ENCODE data around the gene CFAP74. TPM values are rescaled to one million over a fixed set of nuclear protein-coding genes. Genes with fewer than 3 reads are reported as not detected.
A peak's percentile ranks its signal among the peaks of the same experiment; 100 is the strongest.

Gene CFAP74
- total RNA-seq, 2 experiments from 2014 or later = not detected

DNA sequence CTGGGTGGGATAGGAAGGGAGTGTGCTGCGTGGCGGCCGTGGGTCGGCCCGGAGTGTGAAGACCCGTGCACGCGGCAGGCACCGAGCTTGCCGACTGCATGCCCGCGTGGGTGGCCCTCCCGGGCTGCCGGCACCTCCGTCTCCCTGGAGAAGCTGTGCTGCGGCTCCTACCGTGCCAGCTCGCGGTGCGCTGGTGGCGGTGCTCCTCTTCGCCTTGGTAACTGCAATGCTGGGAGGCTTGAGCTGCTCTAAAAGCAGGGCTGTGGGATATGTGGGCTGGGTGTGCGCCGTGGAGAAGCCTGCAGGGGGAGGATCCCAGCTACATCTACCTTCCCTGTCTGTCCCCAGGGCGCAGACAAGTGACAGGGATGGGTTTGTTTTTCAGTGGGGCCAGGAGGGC lies 18.0 kb upstream of the CFAP74 start:
- Mint-ChIP-seq H3K27me3 (peaks cover 66% of the 10 kb centered on the region), H3K4me3 (no peak overlapping the region), H3K4me1 (ENCODE audit: low read depth) (peaks cover 8% of the 10 kb centered on the region), H3K36me3 (ENCODE audit: low read depth) (no peaks in the 10 kb centered on the region), H3K9me3 (no peaks in the 10 kb centered on the region), H3K27ac (no peak overlapping the region)
- H3K9me3 ChIP-seq (ENCODE audit: control insufficient read depth in 1 of 2, insufficient read depth in 1 of 2, low read length in 2 of 2) = peaks cover 0 to 27% of the 10 kb centered on the region in 2 experiments
- TF ChIP-seq, protein P1, sequence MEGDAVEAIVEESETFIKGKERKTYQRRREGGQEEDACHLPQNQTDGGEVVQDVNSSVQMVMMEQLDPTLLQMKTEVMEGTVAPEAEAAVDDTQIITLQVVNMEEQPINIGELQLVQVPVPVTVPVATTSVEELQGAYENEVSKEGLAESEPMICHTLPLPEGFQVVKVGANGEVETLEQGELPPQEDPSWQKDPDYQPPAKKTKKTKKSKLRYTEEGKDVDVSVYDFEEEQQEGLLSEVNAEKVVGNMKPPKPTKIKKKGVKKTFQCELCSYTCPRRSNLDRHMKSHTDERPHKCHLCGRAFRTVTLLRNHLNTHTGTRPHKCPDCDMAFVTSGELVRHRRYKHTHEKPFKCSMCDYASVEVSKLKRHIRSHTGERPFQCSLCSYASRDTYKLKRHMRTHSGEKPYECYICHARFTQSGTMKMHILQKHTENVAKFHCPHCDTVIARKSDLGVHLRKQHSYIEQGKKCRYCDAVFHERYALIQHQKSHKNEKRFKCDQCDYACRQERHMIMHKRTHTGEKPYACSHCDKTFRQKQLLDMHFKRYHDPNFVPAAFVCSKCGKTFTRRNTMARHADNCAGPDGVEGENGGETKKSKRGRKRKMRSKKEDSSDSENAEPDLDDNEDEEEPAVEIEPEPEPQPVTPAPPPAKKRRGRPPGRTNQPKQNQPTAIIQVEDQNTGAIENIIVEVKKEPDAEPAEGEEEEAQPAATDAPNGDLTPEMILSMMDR (IDR thresholded peaks at IDR 0.05) = no peak
- H3K4me1 ChIP-seq (ENCODE audit: insufficient read depth, low read length) = peaks cover 32% of the 10 kb centered on the region
- peaks cover 60 to 61% of the 10 kb centered on the region in 2 experiments for H3K27me3 ChIP-seq (ENCODE audit: control insufficient read depth in 1 of 2, insufficient read depth in 2 of 2, low read length in 2 of 2)
- H3K27ac ChIP-seq (ENCODE audit: low read depth in 1 of 2, low read length in 2 of 2) = no peak overlapping the region
- ATAC-seq (ENCODE audit: poor library complexity) = no peak
- H3K4me3 ChIP-seq (ENCODE audit: low read length) = no peak overlapping the region
- ChIA-PET POLR2A (no interaction called here), CTCF (interaction anchor here (0.7 kb wide), 1 partner anchor 17 kb away, joined by 3 read pairs; no protein-coding TSS in a partner anchor)
- no peaks in the 10 kb centered on the region for H3K36me3 ChIP-seq (ENCODE audit: insufficient read depth, low read length)
- no peak for DNase-seq
- intact Hi-C loops (cut with DNase I, micrococcal nuclease) = no loop called here

DNA sequence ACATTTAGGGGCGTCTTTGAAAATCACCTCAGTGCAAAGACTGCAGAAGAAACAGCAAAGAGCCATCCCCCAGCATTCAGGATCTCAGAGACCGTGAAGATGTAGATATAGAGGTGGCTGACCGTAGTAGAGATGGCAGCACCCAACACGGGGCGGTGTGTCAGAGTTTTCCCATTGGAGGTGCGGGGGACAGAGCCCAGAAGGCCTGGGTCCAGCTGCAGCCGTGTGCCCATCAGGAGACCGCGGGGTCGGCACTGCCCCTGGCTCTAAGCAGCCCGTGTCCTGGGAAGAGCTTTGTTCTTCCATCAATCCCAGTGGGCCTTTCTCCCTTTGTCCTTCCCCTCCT lies 16.7 kb upstream of the CFAP74 start:
- no peak for ATAC-seq (ENCODE audit: poor library complexity)
- no peaks in the 10 kb centered on the region for H3K9me3 Mint-ChIP-seq
- ChIA-PET POLR2A (no interaction called here), CTCF (no interaction called here)
- H3K27me3 Mint-ChIP-seq = peaks cover 76% of the 10 kb centered on the region
- Histone ChIP-seq H3K4me3 (ENCODE audit: low read length) (no peak overlapping the region), H3K36me3 (ENCODE audit: insufficient read depth, low read length) (no peaks in the 10 kb centered on the region), H3K4me1 (ENCODE audit: insufficient read depth, low read length) (peaks cover 23% of the 10 kb centered on the region), H3K27ac (ENCODE audit: low read depth in 1 of 2, low read length in 2 of 2) (no peak overlapping the region), H3K9me3 (ENCODE audit: control insufficient read depth in 1 of 2, insufficient read depth in 1 of 2, low read length in 2 of 2) (peaks cover 0 to 23% of the 10 kb centered on the region in 2 experiments), H3K27me3 (ENCODE audit: control insufficient read depth in 1 of 2, insufficient read depth in 2 of 2, low read length in 2 of 2) (peaks cover 60 to 66% of the 10 kb centered on the region in 2 experiments)
- TF ChIP-seq, protein P1 (IDR thresholded peaks at IDR 0.05) = no peak
- no peak overlapping the region for H3K27ac Mint-ChIP-seq
- H3K4me1 Mint-ChIP-seq (ENCODE audit: low read depth) = peaks cover 8% of the 10 kb centered on the region
- H3K36me3 Mint-ChIP-seq (ENCODE audit: low read depth) = no peaks in the 10 kb centered on the region
- intact Hi-C loops (cut with DNase I, micrococcal nuclease) = no loop called here
- DNase-seq = no peak
- H3K4me3 Mint-ChIP-seq = no peak overlapping the region

DNA sequence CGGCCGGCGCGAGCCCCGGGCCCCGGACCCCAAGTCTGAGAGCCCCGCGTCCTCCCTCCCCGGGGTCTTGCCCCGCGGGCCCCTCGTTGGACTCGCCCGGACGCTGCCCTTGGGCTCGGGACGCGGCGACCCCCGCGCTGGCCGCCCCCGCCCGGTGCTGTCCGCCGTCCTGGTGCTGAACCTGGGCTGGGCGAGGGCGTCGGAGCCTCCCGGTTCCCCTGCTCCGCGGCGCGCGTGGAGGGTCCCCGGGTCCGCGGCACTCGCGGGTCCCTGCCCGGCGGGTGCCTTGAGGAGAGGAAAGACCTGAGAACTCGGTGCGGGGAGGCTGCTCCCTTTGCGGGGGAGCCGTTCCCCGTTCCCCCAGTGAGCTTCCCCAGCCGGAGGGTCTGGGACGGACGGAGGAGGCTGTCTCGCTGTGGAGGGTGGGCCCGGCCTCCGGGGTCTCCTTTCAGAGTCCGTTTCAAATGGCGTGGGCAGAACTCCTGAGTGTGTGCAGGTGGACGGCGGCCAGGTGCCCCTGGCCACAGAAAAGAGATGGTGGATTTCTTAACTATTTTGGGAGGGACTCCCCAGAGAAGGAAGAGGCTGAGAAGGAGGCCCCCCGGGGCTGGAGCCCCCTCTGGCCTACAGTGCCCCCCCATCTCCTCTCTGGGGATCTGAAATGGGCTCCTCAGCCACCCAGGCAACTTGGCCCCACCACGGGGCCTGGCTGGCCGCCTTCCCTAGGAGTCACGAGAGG lies 16.2 kb upstream of the CFAP74 start:
- Histone ChIP-seq H3K27ac (ENCODE audit: low read depth in 1 of 2, low read length in 2 of 2) (no peak overlapping the region), H3K36me3 (ENCODE audit: insufficient read depth, low read length) (no peaks in the 10 kb centered on the region), H3K9me3 (ENCODE audit: control insufficient read depth in 1 of 2, insufficient read depth in 1 of 2, low read length in 2 of 2) (peaks cover 0 to 18% of the 10 kb centered on the region in 2 experiments), H3K4me1 (ENCODE audit: insufficient read depth, low read length) (peaks cover 19% of the 10 kb centered on the region), H3K27me3 (ENCODE audit: control insufficient read depth in 1 of 2, insufficient read depth in 2 of 2, low read length in 2 of 2) (peaks cover 60 to 63% of the 10 kb centered on the region in 2 experiments), H3K4me3 (ENCODE audit: low read length) (no peak overlapping the region)
- Mint-ChIP-seq H3K27me3 (peaks cover 82% of the 10 kb centered on the region), H3K4me1 (ENCODE audit: low read depth) (peaks cover 8% of the 10 kb centered on the region), H3K4me3 (no peak overlapping the region), H3K9me3 (no peaks in the 10 kb centered on the region), H3K27ac (no peak overlapping the region), H3K36me3 (ENCODE audit: low read depth) (no peaks in the 10 kb centered on the region)
- TF ChIP-seq, protein P1 (IDR thresholded peaks at IDR 0.05) = no peak
- ATAC-seq (ENCODE audit: poor library complexity) (peak; percentile 43), DNase-seq (no peak)
- ChIA-PET CTCF (no interaction called here), POLR2A (no interaction called here)
- intact Hi-C loops (cut with DNase I, micrococcal nuclease) = no loop called here
